ENCODE results near the gene TLE4.

The TLE4 gene

GRCh38 chr9:79688363-79688762 lies 116.6 kb downstream of the TLE4 start:
- TF ChIP-seq POLR2A (IDR thresholded peaks at IDR 0.05; ENCODE audit: low read depth, low read length): no peak
- no peak for TF ChIP-seq POU2F2 (IDR thresholded peaks at IDR 0.05; ENCODE audit: low read depth, low read length)
- no peak for TF ChIP-seq SPI1 (IDR thresholded peaks at IDR 0.05; ENCODE audit: low read depth, low read length)
- TF ChIP-seq POLR2AphosphoS5 (IDR thresholded peaks at IDR 0.05; ENCODE audit: low read depth, low read length): no peak
- no peak for TF ChIP-seq PAX5 (IDR thresholded peaks at IDR 0.05; ENCODE audit: insufficient read depth, low read length, severe bottlenecking)
- TF ChIP-seq TAF1 (IDR thresholded peaks at IDR 0.05; ENCODE audit: low read depth, low read length): no peak
- no peak for FAIRE-seq
- DNase-seq (ENCODE audit: insufficient read length, low spot score): no peak

GRCh38 chr9:79689576-79689975 lies 117.8 kb downstream of the TLE4 start:
- TF ChIP-seq POLR2A (IDR thresholded peaks at IDR 0.05; ENCODE audit: low read depth, low read length): no peak
- TF ChIP-seq POU2F2 (IDR thresholded peaks at IDR 0.05; ENCODE audit: low read depth, low read length): no peak
- TF ChIP-seq POLR2AphosphoS5 (IDR thresholded peaks at IDR 0.05; ENCODE audit: low read depth, low read length): no peak
- TF ChIP-seq TAF1 (IDR thresholded peaks at IDR 0.05; ENCODE audit: low read depth, low read length): no peak
- no peak for TF ChIP-seq PAX5 (IDR thresholded peaks at IDR 0.05; ENCODE audit: insufficient read depth, low read length, severe bottlenecking)
- TF ChIP-seq SPI1 (IDR thresholded peaks at IDR 0.05; ENCODE audit: low read depth, low read length): no peak
- no peak for FAIRE-seq
- DNase-seq (ENCODE audit: insufficient read length, low spot score): no peak

GRCh38 chr9:79691496-79691895 lies 119.7 kb downstream of the TLE4 start:
- TF ChIP-seq POU2F2 (IDR thresholded peaks at IDR 0.05; ENCODE audit: low read depth, low read length): no peak
- TF ChIP-seq TAF1 (IDR thresholded peaks at IDR 0.05; ENCODE audit: low read depth, low read length): no peak
- no peak for TF ChIP-seq POLR2AphosphoS5 (IDR thresholded peaks at IDR 0.05; ENCODE audit: low read depth, low read length)
- TF ChIP-seq SPI1 (IDR thresholded peaks at IDR 0.05; ENCODE audit: low read depth, low read length): no peak
- TF ChIP-seq PAX5 (IDR thresholded peaks at IDR 0.05; ENCODE audit: insufficient read depth, low read length, severe bottlenecking): no peak
- no peak for TF ChIP-seq POLR2A (IDR thresholded peaks at IDR 0.05; ENCODE audit: low read depth, low read length)
- FAIRE-seq: no peak

GRCh38 chr9:79692857-79693571 lies 121.2 kb downstream of the TLE4 start:
- FAIRE-seq (no peak), DNase-seq (ENCODE audit: insufficient read length, low spot score) (no peak)
- TF ChIP-seq POLR2AphosphoS5 (IDR thresholded peaks at IDR 0.05; ENCODE audit: low read depth, low read length) (no peak), PAX5 (IDR thresholded peaks at IDR 0.05; ENCODE audit: insufficient read depth, low read length, severe bottlenecking) (no peak), SPI1 (IDR thresholded peaks at IDR 0.05; ENCODE audit: low read depth, low read length) (no peak), TAF1 (IDR thresholded peaks at IDR 0.05; ENCODE audit: low read depth, low read length) (no peak), POLR2A (IDR thresholded peaks at IDR 0.05; ENCODE audit: low read depth, low read length) (no peak), POU2F2 (IDR thresholded peaks at IDR 0.05; ENCODE audit: low read depth, low read length) (no peak)

More at GRCh38 chr9:79691496-79691895, 119.7 kb downstream of the TLE4 start:
- DNase-seq (ENCODE audit: insufficient read length, low spot score): no peak

- TF ChIP-seq POU2F2 (IDR thresholded peaks at IDR 0.05; ENCODE audit: low read depth, low read length) (no peak), TAF1 (IDR thresholded peaks at IDR 0.05; ENCODE audit: low read depth, low read length) (no peak), POLR2A (IDR thresholded peaks at IDR 0.05; ENCODE audit: low read depth, low read length) (no peak), POLR2AphosphoS5 (IDR thresholded peaks at IDR 0.05; ENCODE audit: low read depth, low read length) (no peak), SPI1 (IDR thresholded peaks at IDR 0.05; ENCODE audit: low read depth, low read length) (no peak), PAX5 (IDR thresholded peaks at IDR 0.05; ENCODE audit: insufficient read depth, low read length, severe bottlenecking) (no peak)
- no peak for FAIRE-seq
- no peak for DNase-seq (ENCODE audit: insufficient read length, low spot score)
Measured at GRCh38 chr9:79693750-79694149, 122.0 kb downstream of the TLE4 start.

- TF ChIP-seq POLR2AphosphoS5 (IDR thresholded peaks at IDR 0.05; ENCODE audit: low read depth, low read length) (no peak), SPI1 (IDR thresholded peaks at IDR 0.05; ENCODE audit: low read depth, low read length) (no peak), POU2F2 (IDR thresholded peaks at IDR 0.05; ENCODE audit: low read depth, low read length) (no peak), TAF1 (IDR thresholded peaks at IDR 0.05; ENCODE audit: low read depth, low read length) (no peak), POLR2A (IDR thresholded peaks at IDR 0.05; ENCODE audit: low read depth, low read length) (no peak), PAX5 (IDR thresholded peaks at IDR 0.05; ENCODE audit: insufficient read depth, low read length, severe bottlenecking) (no peak)
- DNase-seq (ENCODE audit: insufficient read length, low spot score) (no peak), FAIRE-seq (no peak)
Measured at GRCh38 chr9:79694208-79694607, 122.4 kb downstream of the TLE4 start.

- TF ChIP-seq POLR2A (IDR thresholded peaks at IDR 0.05; ENCODE audit: low read depth, low read length): no peak
- no peak for TF ChIP-seq POLR2AphosphoS5 (IDR thresholded peaks at IDR 0.05; ENCODE audit: low read depth, low read length)
- no peak for TF ChIP-seq PAX5 (IDR thresholded peaks at IDR 0.05; ENCODE audit: insufficient read depth, low read length, severe bottlenecking)
- no peak for TF ChIP-seq SPI1 (IDR thresholded peaks at IDR 0.05; ENCODE audit: low read depth, low read length)
- no peak for TF ChIP-seq TAF1 (IDR thresholded peaks at IDR 0.05; ENCODE audit: low read depth, low read length)
- no peak for TF ChIP-seq POU2F2 (IDR thresholded peaks at IDR 0.05; ENCODE audit: low read depth, low read length)
- DNase-seq (ENCODE audit: insufficient read length, low spot score): no peak
- no peak for FAIRE-seq
Measured at GRCh38 chr9:79694676-79695400, 123.1 kb downstream of the TLE4 start.

- FAIRE-seq: no peak
- no peak for DNase-seq (ENCODE audit: insufficient read length, low spot score)
- TF ChIP-seq POU2F2 (IDR thresholded peaks at IDR 0.05; ENCODE audit: low read depth, low read length): no peak
- TF ChIP-seq TAF1 (IDR thresholded peaks at IDR 0.05; ENCODE audit: low read depth, low read length): no peak
Measured at GRCh38 chr9:79695531-79696175, 123.9 kb downstream of the TLE4 start.

GRCh38 chr9:79698967-79699366 lies 127.2 kb downstream of the TLE4 start:
- FAIRE-seq: no peak

More at GRCh38 chr9:79698967-79699366, 127.2 kb downstream of the TLE4 start:
- no peak for TF ChIP-seq POU2F2 (IDR thresholded peaks at IDR 0.05; ENCODE audit: low read depth, low read length)
- no peak for TF ChIP-seq POLR2AphosphoS5 (IDR thresholded peaks at IDR 0.05; ENCODE audit: low read depth, low read length)
- no peak for TF ChIP-seq PAX5 (IDR thresholded peaks at IDR 0.05; ENCODE audit: insufficient read depth, low read length, severe bottlenecking)
- no peak for TF ChIP-seq TAF1 (IDR thresholded peaks at IDR 0.05; ENCODE audit: low read depth, low read length)
- no peak for TF ChIP-seq POLR2A (IDR thresholded peaks at IDR 0.05; ENCODE audit: low read depth, low read length)
- TF ChIP-seq SPI1 (IDR thresholded peaks at IDR 0.05; ENCODE audit: low read depth, low read length): no peak
- no peak for DNase-seq (ENCODE audit: insufficient read length, low spot score)

All from GM12891 (cell line).